GM19035 (cell line): ENCODE results near the gene SPOCK1.
"Not testable (repeated sequence)": the region's sequence is repeated elsewhere in the genome, so short reads cannot be mapped to it uniquely, and the experiment has no call there.

ENCODE experiments used
- ATAC-seq: cut with Tn5 transposase; IDR thresholded peaks from one replicate; pipeline ENCODE4 v1.9.1; 2021; ENCODE audit not compliant: unreplicated experiment

Gene SPOCK1

DNA sequence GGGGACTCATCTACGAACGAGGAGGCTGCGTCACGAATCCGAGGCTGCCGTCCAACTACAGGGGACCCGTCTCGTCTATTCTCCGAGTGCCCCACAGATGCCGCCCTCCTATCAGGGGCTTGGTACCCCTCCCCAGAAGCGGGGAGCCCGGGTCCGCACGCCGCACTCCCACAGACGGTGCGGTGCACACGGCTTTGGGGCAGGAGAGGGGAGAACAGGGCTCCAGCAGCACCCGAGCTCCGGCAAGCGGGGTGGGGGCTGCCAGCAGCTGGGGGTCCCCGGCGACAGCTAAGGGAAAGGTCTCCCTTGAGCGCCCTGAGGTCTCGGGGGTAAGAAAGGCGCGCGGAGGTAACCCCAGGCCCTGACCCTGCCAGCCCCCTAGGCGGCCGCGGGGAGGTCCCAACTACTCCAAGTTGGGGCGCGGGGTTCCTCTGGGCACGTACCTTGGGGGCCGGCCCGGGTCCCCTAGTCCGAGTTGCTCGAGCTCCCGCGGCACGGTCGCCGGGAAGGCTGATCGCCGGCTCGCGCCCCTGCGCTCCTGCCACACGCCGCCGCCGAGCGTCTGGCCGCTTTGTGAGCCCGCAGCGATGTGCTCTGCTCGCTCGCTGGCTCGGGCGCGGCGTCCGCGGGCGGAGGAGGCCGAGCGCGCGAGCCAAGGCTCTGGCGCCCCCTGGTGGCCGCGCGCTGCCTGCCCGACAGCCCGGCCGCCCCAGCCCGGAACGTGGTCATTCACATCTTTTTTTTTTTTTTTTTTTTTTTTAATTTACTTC lies at the start of gene SPOCK1:
SPOCK1 (minus strand) TSS at position 591 of the 770 bp plus-strand sequence.
- ATAC-seq, result peak; percentile 93

DNA sequence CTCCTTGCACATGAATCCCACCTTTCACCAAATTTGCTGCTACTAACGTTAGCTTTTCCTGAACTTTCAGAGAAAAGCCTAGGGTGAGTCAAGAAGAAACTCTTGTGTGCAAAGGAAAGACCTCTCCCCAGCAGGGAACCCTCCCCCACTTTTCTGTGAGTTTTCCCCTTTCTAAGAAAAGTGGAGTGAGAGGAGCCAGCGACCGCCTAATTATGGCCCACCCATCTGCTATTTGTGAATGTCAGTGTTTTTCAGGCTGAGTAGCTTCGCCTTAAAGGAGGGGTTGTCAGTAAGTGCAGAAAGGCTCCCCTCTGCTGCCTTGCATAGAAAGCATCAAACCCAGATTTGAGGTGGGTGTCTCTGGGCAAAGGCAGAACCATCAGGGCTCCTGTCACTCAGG lies 46.8 kb upstream of the SPOCK1 start:
- no peak for ATAC-seq

GRCh38 chr5:137535449-137535848 lies 36.3 kb upstream of the SPOCK1 start:
- ATAC-seq, result not testable (repeated sequence)

- ATAC-seq, result no peak
These were observed 34.8 kb upstream of the SPOCK1 start for GRCh38 chr5:137533963-137534362.

GRCh38 chr5:137531266-137531665 lies 32.1 kb upstream of the SPOCK1 start:
- ATAC-seq, result no peak

- ATAC-seq, result no peak
These were observed 22.1 kb upstream of the SPOCK1 start for GRCh38 chr5:137521246-137521645.

GRCh38 chr5:137516961-137517360 lies 17.8 kb upstream of the SPOCK1 start:
- no peak for ATAC-seq

GRCh38 chr5:137516251-137516797 lies 17.2 kb upstream of the SPOCK1 start:
- no peak for ATAC-seq

DNA sequence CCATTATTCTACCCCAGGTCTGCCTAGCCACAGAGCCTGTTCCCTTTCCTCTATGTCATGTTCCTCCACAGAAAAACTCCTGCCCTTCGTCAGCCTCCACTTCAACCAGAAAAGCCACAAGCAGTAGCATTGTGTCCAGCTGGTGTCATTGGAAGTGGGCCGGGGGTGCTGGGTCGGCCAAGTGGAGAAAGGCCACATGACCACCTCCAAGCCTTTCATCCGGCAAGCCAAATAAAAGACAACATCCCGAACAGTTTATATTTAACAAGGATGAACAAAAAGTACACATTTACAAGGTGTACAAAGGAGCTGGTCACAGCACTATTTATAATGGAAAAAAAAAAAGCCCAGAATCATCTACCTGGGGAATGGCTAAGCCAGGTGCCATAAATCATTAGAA lies 16.1 kb upstream of the SPOCK1 start:
- ATAC-seq, result no peak

DNA sequence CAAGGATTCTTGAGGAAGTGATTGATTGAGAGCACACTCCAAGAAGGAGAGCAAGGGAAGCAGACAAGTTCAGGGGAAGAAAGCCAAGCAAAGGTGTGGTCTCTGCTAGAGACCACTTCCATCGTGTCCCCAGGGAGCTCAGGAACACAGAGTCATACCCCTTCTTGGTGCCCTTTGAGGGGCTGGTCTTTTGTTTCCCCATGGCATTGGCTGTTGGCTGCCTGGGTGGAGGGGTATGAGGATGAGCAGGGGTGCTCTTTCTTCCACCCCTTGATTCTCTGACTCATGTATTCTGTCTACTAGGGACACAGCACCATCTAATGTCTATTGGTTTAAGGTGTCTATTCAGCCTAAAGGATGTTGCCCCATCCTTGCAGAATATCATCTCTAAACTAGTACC lies 11.5 kb upstream of the SPOCK1 start:
- ATAC-seq, result no peak

- no peak for ATAC-seq
These were observed 8.0 kb upstream of the SPOCK1 start for GRCh38 chr5:137507150-137507549.

GRCh38 chr5:137506296-137506695 lies 7.2 kb upstream of the SPOCK1 start:
- no peak for ATAC-seq

GRCh38 chr5:137504916-137505315 lies 5.8 kb upstream of the SPOCK1 start:
- no peak for ATAC-seq

GRCh38 chr5:137503456-137503855 lies 4.3 kb upstream of the SPOCK1 start:
- ATAC-seq, result no peak

GRCh38 chr5:137502632-137503031 lies 3.5 kb upstream of the SPOCK1 start:
- no peak for ATAC-seq

GRCh38 chr5:137501846-137502406 lies 2.8 kb upstream of the SPOCK1 start:
- ATAC-seq, result no peak

DNA sequence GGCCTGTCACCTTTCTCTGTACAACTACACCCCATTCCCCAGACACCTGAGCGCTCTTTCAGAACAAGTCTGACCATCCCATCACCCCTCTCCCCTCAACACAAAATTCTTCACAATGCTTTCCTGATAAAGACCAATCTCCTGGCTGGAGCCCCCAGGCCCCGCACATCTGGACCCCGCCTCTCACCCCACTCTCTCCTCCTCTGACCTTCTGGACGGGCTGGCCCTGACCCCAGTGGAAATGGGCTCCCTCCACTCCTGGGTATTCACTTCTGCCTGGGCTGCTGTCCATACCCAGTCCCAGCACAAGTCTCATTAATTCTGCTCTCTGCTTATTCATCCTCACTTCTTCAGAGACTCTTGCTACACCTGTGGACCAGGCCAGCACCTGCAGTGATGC lies 2.1 kb upstream of the SPOCK1 start:
- ATAC-seq, result no peak

- ATAC-seq, result no peak
These were observed 1.6 kb upstream of the SPOCK1 start for GRCh38 chr5:137500615-137501225.

DNA sequence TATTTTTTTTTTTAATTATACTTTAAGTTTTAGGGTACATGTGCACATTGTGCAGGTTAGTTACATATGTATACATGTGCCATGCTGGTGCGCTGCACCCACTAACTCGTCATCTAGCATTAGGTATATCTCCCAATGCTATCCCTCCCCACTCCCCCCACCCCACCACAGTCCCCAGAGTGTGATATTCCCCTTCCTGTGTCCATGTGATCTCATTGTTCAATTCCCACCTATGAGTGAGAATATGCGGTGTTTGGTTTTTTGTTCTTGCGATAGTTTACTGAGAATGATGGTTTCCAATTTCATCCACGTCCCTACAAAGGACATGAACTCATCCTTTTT lies 351 bp upstream of the SPOCK1 start:
- ATAC-seq, result not testable (repeated sequence)

- ATAC-seq, result no peak
These were observed 808 bp downstream of the SPOCK1 start for GRCh38 chr5:137498301-137498735.

DNA sequence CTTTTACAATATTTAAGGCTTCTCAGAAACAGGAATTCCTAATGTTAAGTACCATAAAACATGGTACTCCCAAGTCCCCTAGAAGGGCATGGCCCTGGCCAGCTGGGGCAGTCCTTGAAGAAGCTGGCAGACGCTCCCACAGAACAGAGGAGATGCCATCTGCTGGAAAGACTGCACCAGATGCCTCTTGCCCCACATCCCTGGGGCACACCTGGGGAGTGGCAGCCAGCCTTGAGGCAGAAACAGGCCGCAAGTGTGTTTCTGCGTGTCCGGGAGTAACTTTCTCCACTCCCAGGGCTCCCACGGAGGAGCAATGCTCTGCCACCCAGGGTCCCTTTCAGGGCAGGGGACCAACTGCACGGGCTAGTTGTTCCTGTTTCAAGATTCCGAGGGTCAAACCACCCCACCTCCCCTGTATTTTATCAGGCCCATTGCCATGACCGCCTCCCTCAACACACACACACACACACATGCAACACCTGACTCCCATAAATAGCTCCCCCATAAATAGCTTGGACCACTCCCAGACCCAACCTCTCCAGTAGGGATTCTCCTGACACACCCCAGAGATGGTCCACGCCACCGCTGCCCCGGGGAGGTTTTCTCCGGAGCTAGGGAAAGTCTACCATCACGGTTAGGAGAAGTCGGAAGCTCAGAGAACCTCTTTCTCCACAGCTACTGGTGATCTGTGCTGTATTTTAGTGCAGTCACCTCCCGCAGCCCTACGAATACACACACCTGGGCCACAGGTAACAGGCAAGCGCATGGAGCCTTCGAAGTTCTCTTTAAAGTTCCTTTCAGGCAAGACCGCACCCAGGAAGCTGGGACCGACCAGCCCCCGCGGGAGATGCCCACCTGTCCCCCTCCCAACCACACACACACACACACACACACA lies 1.5 kb downstream of the SPOCK1 start:
- ATAC-seq, result no peak
